Neuronal stem cell (in vitro differentiated cells): ENCODE data around the gene ZNF222. TPM values are rescaled to one million over a fixed set of nuclear protein-coding genes. Genes with fewer than 3 reads are reported as not detected.

ENCODE experiments used
- DNase-seq: peaks from one replicate; pipeline ENCODE4 v3.0.0-alpha.2; 2013; ENCODE audit warnings: low spot score
- H2AFZ ChIP-seq: one replicate; pipeline ENCODE4 v1.6.1; 2013; ENCODE audit warnings: mild to moderate bottlenecking, low read length, inconsistent platforms
- H2AK5ac ChIP-seq: 2 replicates; pipeline ENCODE4 v1.6.1; 2013; ENCODE audit warnings: low read depth, mild to moderate bottlenecking, inconsistent platforms, low read length, moderate library complexity, mixed read lengths
- H2BK120ac ChIP-seq: 2 replicates; pipeline ENCODE4 v1.6.1; 2013; ENCODE audit warnings: low read depth, mild to moderate bottlenecking, inconsistent platforms, low read length, moderate library complexity, mixed read lengths
- H2BK12ac ChIP-seq: one replicate; pipeline ENCODE4 v1.6.1; 2013; ENCODE audit warnings: low read length, inconsistent platforms
- H2BK15ac ChIP-seq: 2 replicates; pipeline ENCODE4 v1.6.1; 2013; ENCODE audit warnings: mild to moderate bottlenecking, low read length, inconsistent platforms, mixed read lengths
- H2BK5ac ChIP-seq: one replicate; pipeline ENCODE4 v1.6.1; 2013; ENCODE audit warnings: inconsistent platforms, mild to moderate bottlenecking, low read length, moderate library complexity
- H3K14ac ChIP-seq: one replicate; pipeline ENCODE4 v1.6.1; 2013; ENCODE audit warnings: low read length, inconsistent platforms
- H3K18ac ChIP-seq: 2 replicates; pipeline ENCODE4 v1.6.1; 2013; ENCODE audit warnings: low read length, inconsistent platforms
- H3K23ac ChIP-seq: 2 replicates; pipeline ENCODE4 v1.6.1; 2013; ENCODE audit warnings: low read depth, mild to moderate bottlenecking, mixed read lengths, low read length, inconsistent platforms; ENCODE audit not compliant: poor library complexity
- H3K27ac ChIP-seq: replicated peaks from 3 replicates; pipeline ENCODE4 v1.5.1; 2013; ENCODE audit warnings: low read length, inconsistent platforms
- H3K27me3 ChIP-seq, 3 experiments: 2 replicates each; pipeline ENCODE4 v1.6.1; 2013; ENCODE audit warnings: low read length in 3 of 3, mild to moderate bottlenecking in 2 of 3, inconsistent platforms in 1 of 3, low read depth in 1 of 3, mixed read lengths in 1 of 3, moderate library complexity in 1 of 3; ENCODE audit not compliant: control insufficient read depth in 3 of 3, insufficient read depth in 3 of 3
- H3K36me3 ChIP-seq, 2 donors: replicated peaks in 1 of 2; 2 replicates each; pipeline ENCODE4 v1.6.1; 2013; ENCODE audit warnings: low read length in 2 of 2; ENCODE audit not compliant: control insufficient read depth in 2 of 2, insufficient read depth in 2 of 2
- H3K4ac ChIP-seq: 2 replicates; pipeline ENCODE4 v1.6.1; 2013; ENCODE audit warnings: inconsistent platforms, mild to moderate bottlenecking, low read length, moderate library complexity
- H3K4me1 ChIP-seq, 2 donors: 1 replicate in 1 of 2; 2 replicates in 1 of 2; pipeline ENCODE4 v1.6.1; 2013; ENCODE audit warnings: low read length in 2 of 2, low read depth in 1 of 2; ENCODE audit not compliant: control insufficient read depth in 2 of 2, insufficient read depth in 1 of 2
- H3K4me2 ChIP-seq: one replicate; pipeline ENCODE4 v1.6.1; 2013; ENCODE audit warnings: mild to moderate bottlenecking, low read length, inconsistent platforms; ENCODE audit not compliant: insufficient read depth, poor library complexity, severe bottlenecking
- H3K4me3 ChIP-seq, 2 donors: 2 replicates each; pipeline ENCODE4 v1.5.1; 2013; ENCODE audit warnings: low read length in 2 of 2, mild to moderate bottlenecking in 2 of 2, inconsistent platforms in 1 of 2, moderate library complexity in 1 of 2
- H3K79me1 ChIP-seq: one replicate; pipeline ENCODE4 v1.6.1; 2013; ENCODE audit warnings: low read depth, mild to moderate bottlenecking, inconsistent platforms, low read length, moderate library complexity
- H3K9ac ChIP-seq: one replicate; pipeline ENCODE4 v1.6.1; 2013; ENCODE audit warnings: mild to moderate bottlenecking, low read depth, low read length, inconsistent platforms; ENCODE audit not compliant: poor library complexity
- H3K9me3 ChIP-seq, 2 donors: replicated peaks in 1 of 2; 2 replicates each; pipeline versions ENCODE3 to v1.6.1; 2013; ENCODE audit warnings: low read length in 2 of 2, mild to moderate bottlenecking in 2 of 2, inconsistent platforms in 1 of 2, low read depth in 1 of 2, mixed read lengths in 1 of 2, moderate library complexity in 1 of 2; ENCODE audit not compliant: control insufficient read depth in 2 of 2, insufficient read depth in 1 of 2
- H4K8ac ChIP-seq: one replicate; pipeline ENCODE4 v1.6.1; 2013; ENCODE audit warnings: low read depth, mild to moderate bottlenecking, inconsistent platforms, low read length, moderate library complexity
- H4K91ac ChIP-seq: one replicate; pipeline ENCODE4 v1.6.1; 2013; ENCODE audit warnings: low read length, low read depth, mild to moderate bottlenecking, inconsistent platforms; ENCODE audit not compliant: poor library complexity
- WGBS, 2 donors: extraction: QIAGEN DNeasy Blood & Tissue Kit; methylation state at CpG; one replicate each; pipeline ENCODE4 v1.1.7; 2013; ENCODE audit warnings: missing lambda C conversion rate in 2 of 2, mixed read lengths in 1 of 2; ENCODE audit not compliant: insufficient read length in 2 of 2, insufficient replicate concordance in 1 of 2; ENCODE audit errors: extremely low coverage in 2 of 2; 5-methylcytosine and 5-hydroxymethylcytosine counted together
- polyA plus RNA-seq, 2 experiments: library from polyadenylated mRNA; stranded (reverse); fragments of 200-250 nt; gene quantifications; one replicate each; pipeline ENCODE4 v1.2.3, GENCODE V29; 2013

The ZNF222 gene
- 4.8 TPM for polyA plus RNA-seq (2013, experiment 1 of 2)
- 4.7 TPM for polyA plus RNA-seq (2013, experiment 2 of 2)

- Histone ChIP-seq H3K36me3 (peaks cover 18 to 38% of the 10 kb centered on the region in 2 donors), H2BK120ac (no peak within 1 kb of the TSS), H3K23ac (no peak within 1 kb of the TSS), H3K18ac (peak within 1 kb of the TSS; percentile 16), H2AK5ac (no peak within 1 kb of the TSS), H4K91ac (no peak within 1 kb of the TSS), H3K9ac (peak within 1 kb of the TSS; percentile 81), H3K4ac (no peak within 1 kb of the TSS), H4K8ac (no peak within 1 kb of the TSS), H2BK12ac (no peak within 1 kb of the TSS), H3K27ac (no peak within 1 kb of the TSS), H3K4me3 (peak within 1 kb of the TSS; percentile 83 to 85), H3K4me1 (peaks cover 5 to 8% of the 10 kb centered on the region in 2 donors), H3K79me1 (no peaks in the 10 kb centered on the region), H3K9me3 (peaks cover 3 to 25% of the 10 kb centered on the region in 2 donors), H2BK5ac (no peak within 1 kb of the TSS), H3K14ac (no peak within 1 kb of the TSS), H3K4me2 (peak within 1 kb of the TSS; percentile 67), H2AFZ (peak within 1 kb of the TSS; percentile 95), H2BK15ac (no peak within 1 kb of the TSS), H3K27me3 (no peaks in the 10 kb centered on the region)
- WGBS, 2 donors = no CpG with 5 or more reads among the region's 37 CpGs
- DNase-seq = peak; percentile 59
These were observed at the start of gene ZNF222 for GRCh38 chr19:44025217-44025936. Gene ZNF222, plus strand, starts transcription at chr19:44025379. Its CDS starts 58 bp downstream, at chr19:44025437.

DNA sequence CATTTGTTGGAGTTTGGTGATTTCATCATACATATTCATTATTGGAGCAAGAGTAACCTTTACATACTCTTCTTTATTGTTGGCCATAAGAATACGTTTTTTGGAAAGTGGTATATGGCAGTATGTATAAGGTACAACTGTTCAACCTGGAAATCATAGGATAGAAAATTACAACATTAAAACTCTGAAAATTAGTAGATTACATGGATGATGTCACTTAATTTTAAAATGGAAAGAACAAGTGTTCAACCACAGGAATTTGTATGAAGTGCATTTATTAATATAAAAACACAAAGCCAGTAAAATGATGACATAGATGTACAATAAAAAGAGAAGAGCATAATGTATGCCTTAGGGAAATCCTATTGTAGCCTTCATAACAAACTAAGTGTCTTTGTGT is 48.4 kb upstream of the ZNF222 start:
- whole genome bisulfite sequencing, 2 donors = no CpG with 5 or more reads among the region's 1 CpG

DNA sequence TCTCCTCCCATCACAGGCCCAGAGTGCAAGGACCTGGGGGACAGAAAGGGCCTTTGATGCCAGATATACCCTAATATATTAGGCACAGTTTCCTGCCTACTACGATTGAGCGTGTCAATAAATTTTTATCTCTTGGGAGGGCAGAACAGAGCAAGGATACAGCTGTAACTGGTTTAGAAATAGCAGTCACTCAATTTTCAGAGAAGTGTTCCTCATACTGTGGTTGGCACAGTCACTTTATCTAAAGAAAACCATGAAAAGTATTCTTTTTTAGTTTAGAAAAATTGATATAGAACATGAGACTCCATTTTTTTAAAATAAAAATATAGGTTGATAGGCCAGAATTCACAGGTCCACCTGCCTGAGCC is 41.7 kb upstream of the ZNF222 start:
- H3K18ac ChIP-seq = no peak overlapping the region
- peaks cover 2% of the 10 kb centered on the region for H3K79me1 ChIP-seq
- H3K9ac ChIP-seq = no peak overlapping the region
- H3K4me1 ChIP-seq = peaks cover 0 to 2% of the 10 kb centered on the region in 2 donors
- no peak overlapping the region for H3K4me2 ChIP-seq
- peaks cover 0 to 4% of the 10 kb centered on the region in 2 donors for H3K9me3 ChIP-seq
- peak overlapping the region in 1 of 2 donors; percentile 74 for H3K4me3 ChIP-seq
- peaks cover 0 to 4% of the 10 kb centered on the region in 2 donors for H3K36me3 ChIP-seq
- H2BK120ac ChIP-seq = no peak overlapping the region
- H3K27ac ChIP-seq = no peak overlapping the region
- WGBS, 2 donors = no CpG with 5 or more reads among the region's 2 CpGs
- H4K8ac ChIP-seq = no peak overlapping the region
- H3K23ac ChIP-seq = no peak overlapping the region
- H2BK5ac ChIP-seq = no peak overlapping the region
- H3K4ac ChIP-seq = no peak overlapping the region
- no peak overlapping the region for H4K91ac ChIP-seq
- H2AK5ac ChIP-seq = no peak overlapping the region
- no peak overlapping the region for H2BK12ac ChIP-seq
- peak overlapping the region; percentile 87 for H2AFZ ChIP-seq
- no peaks in the 10 kb centered on the region for H3K27me3 ChIP-seq
- no peak overlapping the region for H2BK15ac ChIP-seq
- DNase-seq = no peak
- no peak overlapping the region for H3K14ac ChIP-seq

More for the DNA sequence above, 48.4 kb upstream of the ZNF222 start:
- Histone ChIP-seq H2BK12ac (no peak overlapping the region), H3K4me1 (no peaks in the 10 kb centered on the region), H3K36me3 (no peaks in the 10 kb centered on the region), H3K14ac (no peak overlapping the region), H3K18ac (no peak overlapping the region), H3K27ac (no peak overlapping the region), H3K4me3 (no peak overlapping the region), H2AK5ac (no peak overlapping the region), H3K9me3 (peaks cover 10 to 40% of the 10 kb centered on the region in 2 donors), H4K8ac (no peak overlapping the region), H2BK120ac (no peak overlapping the region), H3K4me2 (no peak overlapping the region), H3K23ac (no peak overlapping the region), H3K9ac (no peak overlapping the region), H2BK15ac (no peak overlapping the region), H4K91ac (no peak overlapping the region), H3K27me3 (no peaks in the 10 kb centered on the region), H2BK5ac (no peak overlapping the region), H3K4ac (no peak overlapping the region), H2AFZ (no peak overlapping the region), H3K79me1 (no peaks in the 10 kb centered on the region)
- DNase-seq = no peak

DNA sequence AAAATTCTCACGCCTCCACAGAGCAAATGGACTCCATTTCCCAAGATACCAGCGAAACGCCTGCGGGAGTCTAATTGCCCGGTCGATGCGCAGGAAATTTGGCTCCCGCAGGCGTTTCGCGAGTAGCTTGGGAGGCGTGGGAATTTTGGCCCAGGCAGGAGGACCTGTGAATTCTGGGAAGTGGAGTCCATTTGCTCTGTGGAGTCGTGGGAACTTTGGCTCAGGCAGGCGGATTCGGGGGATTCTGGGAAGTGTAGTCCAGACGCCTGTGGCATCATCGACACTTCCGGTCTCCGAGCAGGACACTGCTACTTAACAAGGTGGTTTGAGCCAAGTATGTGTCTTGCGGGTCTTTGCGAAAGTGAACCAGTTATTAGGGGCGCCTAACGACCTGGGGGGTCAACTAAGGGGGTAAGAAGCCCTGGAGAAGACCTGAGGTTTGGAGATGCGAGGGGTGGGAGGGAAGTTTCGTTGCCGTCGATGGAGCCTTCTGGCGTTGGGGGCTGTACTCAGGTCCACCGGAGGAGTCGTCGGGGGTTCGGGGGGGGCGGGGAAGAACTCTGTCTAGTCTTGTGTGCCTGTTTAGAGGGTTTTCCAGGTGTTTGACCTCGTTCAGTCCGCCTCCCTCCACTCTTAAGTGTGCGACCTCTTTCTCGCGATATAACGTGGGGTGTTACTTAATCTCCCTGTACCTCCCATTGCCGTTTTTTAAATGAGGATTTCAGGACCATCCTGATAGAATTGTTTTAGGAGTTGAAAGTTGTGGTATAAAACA is 41.1 kb upstream of the ZNF222 start, which contains the start of gene ZNF155:
ZNF155 (plus strand) TSS at position 277 of the 775 bp plus-strand sequence. CDS start 4,356 bp downstream, outside the sequence.
- peak; percentile 92 for DNase-seq
- H3K79me1 ChIP-seq = peaks cover 2% of the 10 kb centered on the region
- H3K4me3 ChIP-seq = peak within 1 kb of the TSS; percentile 74 to 97
- H4K91ac ChIP-seq = no peak within 1 kb of the TSS
- no peak within 1 kb of the TSS for H2BK120ac ChIP-seq
- H3K4me1 ChIP-seq = peaks cover 0 to 2% of the 10 kb centered on the region in 2 donors
- no peaks in the 10 kb centered on the region for H3K27me3 ChIP-seq
- H3K9ac ChIP-seq = peak within 1 kb of the TSS; percentile 77
- H3K36me3 ChIP-seq = peaks cover 0 to 8% of the 10 kb centered on the region in 2 donors
- no peak within 1 kb of the TSS for H4K8ac ChIP-seq
- no peak within 1 kb of the TSS for H2BK15ac ChIP-seq
- H3K4me2 ChIP-seq = peak within 1 kb of the TSS; percentile 73
- no peak within 1 kb of the TSS for H2BK5ac ChIP-seq
- peak within 1 kb of the TSS; percentile 67 for H3K18ac ChIP-seq
- no peak within 1 kb of the TSS for H3K27ac ChIP-seq
- no peak within 1 kb of the TSS for H2AK5ac ChIP-seq
- H2AFZ ChIP-seq = peak within 1 kb of the TSS; percentile 87
- WGBS, 2 donors = no CpG with 5 or more reads among the region's 40 CpGs
- H3K9me3 ChIP-seq = peaks cover 0 to 4% of the 10 kb centered on the region in 2 donors
- H3K4ac ChIP-seq = no peak within 1 kb of the TSS
- no peak within 1 kb of the TSS for H2BK12ac ChIP-seq
- no peak within 1 kb of the TSS for H3K23ac ChIP-seq
- H3K14ac ChIP-seq = no peak within 1 kb of the TSS
